ENCODE results near the gene FAHD2A.
"Not testable (repeated sequence)": the region's sequence is repeated elsewhere in the genome, so short reads cannot be mapped to it uniquely, and the experiment has no call there.

Gene FAHD2A

GRCh38 chr2:95433973-95434372 lies 31.5 kb downstream of the FAHD2A start:
- DNase-seq (ENCODE audit: low read depth in 3 of 3) = not testable (repeated sequence)

- not testable (repeated sequence) for DNase-seq (ENCODE audit: low read depth in 3 of 3)
Measured at GRCh38 chr2:95434507-95435076, 32.1 kb downstream of the FAHD2A start.

- DNase-seq (ENCODE audit: low read depth in 3 of 3) = not testable (repeated sequence)
Measured at GRCh38 chr2:95435162-95435871, 32.8 kb downstream of the FAHD2A start.

GRCh38 chr2:95435872-95436209 lies 33.3 kb downstream of the FAHD2A start:
- DNase-seq (ENCODE audit: low read depth in 3 of 3) = not testable (repeated sequence)

- DNase-seq (ENCODE audit: low read depth in 3 of 3) = not testable (repeated sequence)
Measured at GRCh38 chr2:95442474-95443099, 40.1 kb downstream of the FAHD2A start.

GRCh38 chr2:95445317-95445716 lies 42.8 kb downstream of the FAHD2A start:
- not testable (repeated sequence) for DNase-seq (ENCODE audit: low read depth in 3 of 3)

GRCh38 chr2:95463292-95463691 lies 60.8 kb downstream of the FAHD2A start:
- not testable (repeated sequence) for DNase-seq (ENCODE audit: low read depth in 3 of 3)
